ENCODE results near the gene RUFY4. TPM values are rescaled to one million over a fixed set of nuclear protein-coding genes. Genes with fewer than 3 reads are reported as not detected.
A peak's percentile ranks its signal among the peaks of the same experiment; 100 is the strongest.
"Not testable (repeated sequence)": the region's sequence is repeated elsewhere in the genome, so short reads cannot be mapped to it uniquely, and the experiment has no call there.

The RUFY4 gene, protein sequence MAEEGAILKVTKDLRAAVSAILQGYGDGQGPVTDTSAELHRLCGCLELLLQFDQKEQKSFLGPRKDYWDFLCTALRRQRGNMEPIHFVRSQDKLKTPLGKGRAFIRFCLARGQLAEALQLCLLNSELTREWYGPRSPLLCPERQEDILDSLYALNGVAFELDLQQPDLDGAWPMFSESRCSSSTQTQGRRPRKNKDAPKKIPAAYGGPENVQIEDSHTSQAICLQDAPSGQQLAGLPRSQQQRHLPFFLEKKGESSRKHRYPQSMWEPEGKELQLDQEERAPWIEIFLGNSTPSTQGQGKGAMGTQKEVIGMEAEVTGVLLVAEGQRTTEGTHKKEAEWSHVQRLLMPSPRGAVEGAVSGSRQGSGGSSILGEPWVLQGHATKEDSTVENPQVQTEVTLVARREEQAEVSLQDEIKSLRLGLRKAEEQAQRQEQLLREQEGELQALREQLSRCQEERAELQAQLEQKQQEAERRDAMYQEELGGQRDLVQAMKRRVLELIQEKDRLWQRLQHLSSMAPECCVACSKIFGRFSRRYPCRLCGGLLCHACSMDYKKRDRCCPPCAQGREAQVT
- total RNA-seq = 1 to 10 TPM in 1 of 3 donors, not detected in 2; 2.8 TPM

GRCh38 chr2:218068721-218069334 lies at the start of gene RUFY4:
TSS of gene RUFY4 (plus strand) at chr2:218069253. CDS start at chr2:218070606, 1,353 bp downstream.
- intact Hi-C loops (cut with DNase I; ENCODE audit: low total_unique reads); H3K36me3 ChIP-seq; H3K9me3 ChIP-seq; H3K4me1 ChIP-seq; H3K27me3 ChIP-seq; H3K27ac ChIP-seq: not testable (repeated sequence)
- H3K4me3 ChIP-seq = peak within 1 kb of the TSS; percentile 35 to 60 (median 44)
- DNase-seq (ENCODE audit: low spot score in 2 of 2) = peak in 1 of 2 donors; percentile 60
- TF ChIP-seq CTCF (IDR thresholded peaks at IDR 0.05) = peak; percentile 71 to 89 (median 86)

DNA sequence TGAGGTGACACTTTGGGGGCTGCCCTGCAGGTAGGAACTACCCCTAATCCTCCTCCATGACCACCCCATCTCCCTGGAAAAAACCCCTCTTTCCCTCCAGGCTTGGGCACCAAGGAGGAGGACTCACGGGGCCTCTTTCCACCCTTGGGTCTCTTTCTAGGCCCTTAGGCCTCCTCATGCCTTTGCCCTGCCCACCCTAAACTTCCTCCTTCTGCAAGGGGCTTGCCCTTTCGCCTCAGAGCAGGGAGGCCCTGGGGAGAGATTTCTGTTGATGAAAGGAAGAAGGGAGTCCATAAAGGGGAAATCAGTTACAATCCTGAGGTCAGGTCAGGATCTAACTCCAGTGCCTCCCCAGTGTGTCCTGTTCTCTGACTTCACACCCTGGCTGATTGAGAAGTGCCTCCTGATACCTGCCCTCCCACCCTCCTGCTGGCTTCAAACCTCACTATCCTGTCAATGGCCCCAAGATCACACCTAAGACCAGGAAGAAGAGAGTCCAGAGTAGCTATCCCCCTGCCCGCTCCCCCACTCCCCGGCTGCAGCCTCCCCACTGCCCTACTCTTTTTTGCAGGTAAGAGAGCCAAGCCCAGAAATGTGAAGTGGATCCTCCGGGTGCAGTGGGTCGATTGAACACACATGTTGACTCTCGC lies 49.5 kb upstream of the RUFY4 start:
- H3K4me1 ChIP-seq = peaks cover 0 to 4% of the 10 kb centered on the region in 2 donors
- no peaks in the 10 kb centered on the region for H3K36me3 ChIP-seq
- TF ChIP-seq POLR2A (IDR thresholded peaks at IDR 0.05) (no peak), CTCF (IDR thresholded peaks at IDR 0.05) (no peak), POLR2AphosphoS5 (IDR thresholded peaks at IDR 0.05) (no peak)
- H3K27me3 ChIP-seq = no peaks in the 10 kb centered on the region
- intact Hi-C loops (cut with DNase I; ENCODE audit: low total_unique reads) = loop anchor here (10.0 kb wide), 1 partner anchor 235 kb away; no protein-coding TSS in a partner anchor
- no peak overlapping the region for H3K4me3 ChIP-seq
- H3K27ac ChIP-seq = no peak overlapping the region
- DNase-seq (ENCODE audit: low spot score in 2 of 2) = no peak
- H3K9me3 ChIP-seq = no peaks in the 10 kb centered on the region

- intact Hi-C loops (cut with DNase I; ENCODE audit: low total_unique reads) = loop anchor here (10.0 kb wide), 1 partner anchor 235 kb away; no protein-coding TSS in a partner anchor
- DNase-seq (ENCODE audit: low spot score in 2 of 2) = no peak
- TF ChIP-seq POLR2AphosphoS5 (IDR thresholded peaks at IDR 0.05) = no peak
- TF ChIP-seq POLR2A (IDR thresholded peaks at IDR 0.05) = no peak
- TF ChIP-seq CTCF (IDR thresholded peaks at IDR 0.05) = no peak
- H3K4me3 ChIP-seq = no peak overlapping the region
- H3K9me3 ChIP-seq = no peaks in the 10 kb centered on the region
- no peaks in the 10 kb centered on the region for H3K36me3 ChIP-seq
- H3K27me3 ChIP-seq = no peaks in the 10 kb centered on the region
- H3K4me1 ChIP-seq = peaks cover 0 to 4% of the 10 kb centered on the region in 2 donors
- no peak overlapping the region for H3K27ac ChIP-seq
These were observed 48.8 kb upstream of the RUFY4 start for GRCh38 chr2:218020281-218020680.

- H3K27ac ChIP-seq = no peak overlapping the region
- no peaks in the 10 kb centered on the region for H3K36me3 ChIP-seq
- no peaks in the 10 kb centered on the region for H3K27me3 ChIP-seq
- H3K9me3 ChIP-seq = no peaks in the 10 kb centered on the region
- no peak overlapping the region for H3K4me3 ChIP-seq
- peaks cover 0 to 4% of the 10 kb centered on the region in 2 donors for H3K4me1 ChIP-seq
- intact Hi-C loops (cut with DNase I; ENCODE audit: low total_unique reads) = loop anchor here (10.0 kb wide), 1 partner anchor 236 kb away; no protein-coding TSS in a partner anchor
- TF ChIP-seq CTCF (IDR thresholded peaks at IDR 0.05) = no peak
- TF ChIP-seq POLR2AphosphoS5 (IDR thresholded peaks at IDR 0.05) = no peak
- TF ChIP-seq POLR2A (IDR thresholded peaks at IDR 0.05) = no peak
- DNase-seq (ENCODE audit: low spot score in 2 of 2) = peak in 1 of 2 donors; percentile 35
These were observed 48.0 kb upstream of the RUFY4 start for GRCh38 chr2:218020966-218021535.
